Uterus (tissue), 4 donors: ENCODE results near the gene ANXA6. TPM values are rescaled to one million over a fixed set of nuclear protein-coding genes. Genes with fewer than 3 reads are reported as not detected.
A peak's percentile ranks its signal among the peaks of the same experiment; 100 is the strongest.

ENCODE experiments used
- DNase-seq, 2 donors: peaks; one replicate each; pipeline ENCODE4 v3.0.0-alpha.2; 2019 to 2020
- H3K27ac ChIP-seq, 2 donors: fragments of 200-600 bp; sonication (generic); 1 replicate in 1 of 2; 2 replicates in 1 of 2; pipeline ENCODE4 v1.5.1; 2016 to 2018
- H3K27me3 ChIP-seq, 2 donors: fragments of 200-600 bp; sonication (generic); one replicate each; pipeline ENCODE4 v1.5.1; 2018 to 2019; ENCODE audit warnings: control low read depth in 1 of 2
- H3K36me3 ChIP-seq, 2 donors: fragments of 200-600 bp; sonication (generic); one replicate each; pipeline ENCODE4 v1.5.1; 2019; ENCODE audit warnings: control low read depth in 1 of 2
- H3K4me1 ChIP-seq, 2 donors: fragments of 200-600 bp; sonication (generic); one replicate each; pipeline ENCODE4 v1.5.1; 2018 to 2019; ENCODE audit warnings: control low read depth in 1 of 2
- H3K4me3 ChIP-seq, 2 donors: fragments of 200-600 bp; sonication (generic); 1 replicate in 1 of 2; 2 replicates in 1 of 2; pipeline ENCODE4 v1.5.1; 2018 to 2019; ENCODE audit warnings: mild to moderate bottlenecking in 1 of 2
- H3K9me3 ChIP-seq, 2 donors: fragments of 200-600 bp; sonication (generic); one replicate each; pipeline ENCODE4 v1.5.1; 2019; ENCODE audit warnings: control low read depth in 1 of 2
- CTCF ChIP-seq, 4 experiments: fragments of 200-600 bp in 2 of 4; fragments of 450-650 bp in 2 of 4; sonication (generic) in 2 of 4; IDR thresholded peaks; one replicate each; pipeline ENCODE4 v1.5.1; 2016 to 2019; ENCODE audit warnings: antibody characterized with exemption in 4 of 4, mild to moderate bottlenecking in 2 of 4, moderate library complexity in 1 of 4
- POLR2A ChIP-seq, 2 donors: fragments of 450-650 bp; IDR thresholded peaks; one replicate each; pipeline ENCODE4 v1.6.1; 2016; ENCODE audit warnings: antibody characterized with exemption in 2 of 2, mild to moderate bottlenecking in 1 of 2, moderate library complexity in 1 of 2
- intact Hi-C: fragments of 100-400 bp; cut with DNase I; formaldehyde crosslinking; loops from one replicate; pipeline ENCODE4 v1.15.1; 2023; ENCODE audit warnings: low total_unique reads
- total RNA-seq, 4 donors: library from RNA; depleted of rRNA in 3 of 4; stranded (reverse); fragments of >200 nt in 3 of 4; gene quantifications; one replicate each; pipeline versions ENCODE4 v1.1.0 to v1.2.4, GENCODE V29; 2014 to 2023
- donor health status: DM: yes; HTN: yes; CAD: no.

Gene ANXA6
- total RNA-seq, 4 donors from 2014 or later: 131 to 346 (median 252) TPM

GRCh38 chr5:151052836-151053235, 104.7 kb downstream of the ANXA6 start:
- Histone ChIP-seq H3K4me1 (no peaks in the 10 kb centered on the region), H3K9me3 (no peaks in the 10 kb centered on the region), H3K4me3 (no peak overlapping the region), H3K27me3 (no peaks in the 10 kb centered on the region), H3K27ac (no peak overlapping the region), H3K36me3 (no peaks in the 10 kb centered on the region)
- intact Hi-C loops: loop anchor here (2.0 to 5.0 kb wide), 2 partner anchors 56 to 60 kb away; no protein-coding TSS in a partner anchor
- no peak for DNase-seq
- TF ChIP-seq CTCF (IDR thresholded peaks at IDR 0.05) (no peak), POLR2A (IDR thresholded peaks at IDR 0.05) (no peak)

DNA sequence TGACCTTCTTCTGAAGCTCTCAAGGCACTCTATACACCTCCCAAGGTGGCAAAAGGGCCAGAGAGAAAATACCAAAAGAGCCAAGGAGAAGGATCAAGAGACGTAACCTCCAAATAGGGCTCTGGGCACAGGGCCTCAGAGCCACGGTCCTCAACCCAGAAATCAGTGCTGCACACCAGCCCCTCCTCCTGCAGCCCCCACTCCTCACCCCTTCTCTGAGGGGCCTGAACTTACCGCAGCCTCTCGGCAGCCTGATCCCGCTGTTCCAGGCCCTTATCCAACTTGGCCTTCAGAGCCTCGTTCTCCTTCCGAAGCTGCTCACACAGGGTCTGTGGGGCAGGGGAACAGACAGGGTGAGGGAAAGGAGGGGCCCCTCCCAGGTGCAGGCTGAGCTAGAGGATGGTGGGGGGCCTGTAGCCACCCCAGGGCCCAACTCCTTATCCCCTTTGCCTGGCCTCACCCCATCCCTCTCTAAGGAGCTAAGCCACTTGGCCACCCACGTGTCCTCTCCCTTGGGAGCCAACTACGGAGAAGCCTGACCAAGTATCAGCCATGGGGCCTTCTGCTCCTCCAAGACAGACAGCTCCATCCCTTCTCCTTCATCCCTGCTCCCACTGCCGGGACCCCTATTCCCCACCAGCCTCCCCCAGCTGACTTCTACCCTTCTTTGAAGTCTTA, 105.5 kb downstream of the ANXA6 start:
- Histone ChIP-seq H3K4me3 (no peak overlapping the region), H3K27me3 (no peaks in the 10 kb centered on the region), H3K36me3 (no peaks in the 10 kb centered on the region), H3K4me1 (no peaks in the 10 kb centered on the region), H3K27ac (peak overlapping the region in 1 of 2 donors; percentile 45), H3K9me3 (no peaks in the 10 kb centered on the region)
- no peak for TF ChIP-seq CTCF (IDR thresholded peaks at IDR 0.05)
- TF ChIP-seq POLR2A (IDR thresholded peaks at IDR 0.05): no peak
- intact Hi-C loops: loop anchor here (2.0 to 5.0 kb wide), 2 partner anchors 55 to 61 kb away; no protein-coding TSS in a partner anchor
- DNase-seq: no peak

GRCh38 chr5:151051066-151051930, 106.3 kb downstream of the ANXA6 start:
- Histone ChIP-seq H3K27me3 (no peaks in the 10 kb centered on the region), H3K9me3 (no peaks in the 10 kb centered on the region), H3K36me3 (no peaks in the 10 kb centered on the region), H3K4me3 (no peak overlapping the region), H3K4me1 (no peaks in the 10 kb centered on the region), H3K27ac (no peak overlapping the region)
- TF ChIP-seq POLR2A (IDR thresholded peaks at IDR 0.05) (no peak), CTCF (IDR thresholded peaks at IDR 0.05) (peak; percentile 68 to 92 (median 88))
- intact Hi-C loops: loop anchor here (5.0 kb wide), 1 partner anchor 54 kb away; no protein-coding TSS in a partner anchor
- DNase-seq: peak; percentile 82 to 88

Other genes starting within 250 kb of the ANXA6 start
- 1,000 to 10,000 TPM in 1 of 4 donors, 100 to 1,000 TPM in 2, 1 to 10 TPM in 1; 5.7 to 1,241 (median 263) TPM for gene GPX3, start 137.2 kb downstream of the ANXA6 start, total RNA-seq
- 10 to 100 TPM; 35.6 to 70.8 (median 50.7) TPM for gene TNIP1, start 76.7 kb downstream of the ANXA6 start, total RNA-seq
- 10 to 100 TPM; 19.5 to 76.2 (median 40.6) TPM for gene CCDC69, start 66.3 kb upstream of the ANXA6 start, total RNA-seq
- 10 to 100 TPM; 14.7 to 33.8 (median 23.8) TPM for gene GM2A, start 95.4 kb upstream of the ANXA6 start, total RNA-seq
- gene SLC36A3, start 146.0 kb upstream of the ANXA6 start, total RNA-seq: not detected
- gene SLC36A2, start 189.8 kb upstream of the ANXA6 start, total RNA-seq: not detected